ENCODE measurements around the gene HOMER2. TPM values are rescaled to one million over a fixed set of nuclear protein-coding genes. Genes with fewer than 3 reads are reported as not detected.

The HOMER2 gene
- total RNA-seq, 1 donor from 2014 or later, result 18.2 TPM

DNA sequence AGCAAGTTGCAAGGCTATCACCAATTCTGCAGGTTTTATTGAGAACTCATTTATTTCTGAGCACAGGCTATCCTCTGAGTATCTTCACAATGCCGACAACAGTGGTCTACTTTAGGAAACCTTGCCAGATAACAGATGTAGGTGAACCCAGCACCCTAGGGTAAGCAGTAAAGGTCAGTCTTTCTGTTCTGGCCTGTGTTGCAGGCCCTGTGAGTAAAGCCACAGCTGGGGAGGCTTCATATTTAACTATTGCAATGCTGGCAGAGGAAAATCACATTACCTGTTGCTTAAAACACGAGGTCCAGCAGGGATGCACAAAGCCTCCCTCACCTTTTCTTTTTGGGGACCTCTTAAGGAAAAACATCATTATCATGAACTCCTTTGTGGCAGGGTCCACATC lies 87.6 kb downstream of the HOMER2 start:
- TF ChIP-seq, protein P1, sequence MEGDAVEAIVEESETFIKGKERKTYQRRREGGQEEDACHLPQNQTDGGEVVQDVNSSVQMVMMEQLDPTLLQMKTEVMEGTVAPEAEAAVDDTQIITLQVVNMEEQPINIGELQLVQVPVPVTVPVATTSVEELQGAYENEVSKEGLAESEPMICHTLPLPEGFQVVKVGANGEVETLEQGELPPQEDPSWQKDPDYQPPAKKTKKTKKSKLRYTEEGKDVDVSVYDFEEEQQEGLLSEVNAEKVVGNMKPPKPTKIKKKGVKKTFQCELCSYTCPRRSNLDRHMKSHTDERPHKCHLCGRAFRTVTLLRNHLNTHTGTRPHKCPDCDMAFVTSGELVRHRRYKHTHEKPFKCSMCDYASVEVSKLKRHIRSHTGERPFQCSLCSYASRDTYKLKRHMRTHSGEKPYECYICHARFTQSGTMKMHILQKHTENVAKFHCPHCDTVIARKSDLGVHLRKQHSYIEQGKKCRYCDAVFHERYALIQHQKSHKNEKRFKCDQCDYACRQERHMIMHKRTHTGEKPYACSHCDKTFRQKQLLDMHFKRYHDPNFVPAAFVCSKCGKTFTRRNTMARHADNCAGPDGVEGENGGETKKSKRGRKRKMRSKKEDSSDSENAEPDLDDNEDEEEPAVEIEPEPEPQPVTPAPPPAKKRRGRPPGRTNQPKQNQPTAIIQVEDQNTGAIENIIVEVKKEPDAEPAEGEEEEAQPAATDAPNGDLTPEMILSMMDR (IDR thresholded peaks at IDR 0.05), result no peak
- TF ChIP-seq POLR2AphosphoS5 (IDR thresholded peaks at IDR 0.05; ENCODE audit: insufficient read depth in 1 of 2, low read depth in 1 of 2) (no peak), POLR2A (IDR thresholded peaks at IDR 0.05) (no peak)
- Histone ChIP-seq H3K9me3 (no peaks in the 10 kb centered on the region), H3K36me3 (no peaks in the 10 kb centered on the region), H3K27ac (no peak overlapping the region), H3K4me3 (no peak overlapping the region), H3K27me3 (no peaks in the 10 kb centered on the region), H3K4me1 (no peaks in the 10 kb centered on the region)
- no peak for DNase-seq (ENCODE audit: extremely low spot score in 2 of 2)
- intact Hi-C loops (cut with DNase I), result no loop called here

DNA sequence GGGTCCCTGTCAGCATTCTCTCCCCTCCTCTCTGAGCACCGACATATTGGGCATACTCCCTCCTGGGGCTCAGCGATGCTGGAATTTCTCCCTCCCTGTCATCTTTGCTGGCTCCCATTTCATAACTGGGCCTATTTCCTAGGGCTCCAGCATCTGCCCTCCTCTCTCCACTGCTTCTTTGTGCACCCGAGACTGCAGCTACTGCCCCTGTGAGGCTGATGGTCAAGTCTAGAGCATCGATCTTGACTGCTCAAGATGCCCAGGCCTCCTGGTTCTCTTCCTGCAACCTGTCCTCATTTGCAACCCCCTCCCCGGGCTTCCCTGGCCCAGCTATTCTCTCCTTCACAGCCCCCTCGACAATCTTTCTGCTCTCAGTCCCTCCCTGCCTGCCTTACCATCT lies 89.6 kb downstream of the HOMER2 start:
- DNase-seq (ENCODE audit: extremely low spot score in 2 of 2), result no peak
- H3K36me3 ChIP-seq, result no peaks in the 10 kb centered on the region
- H3K4me3 ChIP-seq, result no peak overlapping the region
- H3K27me3 ChIP-seq, result no peaks in the 10 kb centered on the region
- no peaks in the 10 kb centered on the region for H3K9me3 ChIP-seq
- intact Hi-C loops (cut with DNase I), result no loop called here
- H3K27ac ChIP-seq, result no peak overlapping the region
- TF ChIP-seq, protein P1 (IDR thresholded peaks at IDR 0.05), result no peak
- TF ChIP-seq POLR2AphosphoS5 (IDR thresholded peaks at IDR 0.05; ENCODE audit: insufficient read depth in 1 of 2, low read depth in 1 of 2), result no peak
- TF ChIP-seq POLR2A (IDR thresholded peaks at IDR 0.05), result no peak
- no peaks in the 10 kb centered on the region for H3K4me1 ChIP-seq

DNA sequence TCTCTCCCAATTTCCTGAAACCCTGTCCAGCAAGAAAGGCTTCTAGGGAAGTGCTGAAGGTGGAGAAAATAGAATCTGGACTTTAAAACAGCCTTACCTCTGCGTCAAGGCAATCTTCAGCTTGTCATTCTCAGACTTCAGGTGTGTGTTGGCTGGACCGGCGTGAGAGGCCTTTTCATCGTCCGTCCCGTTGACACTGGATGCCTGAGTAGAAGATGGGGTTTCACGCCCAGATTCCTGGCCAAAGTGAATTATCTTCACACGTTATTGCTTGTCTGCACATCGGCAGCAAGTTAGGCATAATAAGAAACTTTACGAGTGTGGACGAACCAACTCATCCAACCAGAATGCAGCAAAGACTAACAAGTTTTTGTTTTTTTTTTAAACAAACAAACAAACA lies 93.6 kb downstream of the HOMER2 start:
- intact Hi-C loops (cut with DNase I), result no loop called here
- no peak for DNase-seq (ENCODE audit: extremely low spot score in 2 of 2)
- TF ChIP-seq POLR2A (IDR thresholded peaks at IDR 0.05) (no peak), POLR2AphosphoS5 (IDR thresholded peaks at IDR 0.05; ENCODE audit: insufficient read depth in 1 of 2, low read depth in 1 of 2) (no peak)
- TF ChIP-seq, protein P1 (IDR thresholded peaks at IDR 0.05), result no peak

DNA sequence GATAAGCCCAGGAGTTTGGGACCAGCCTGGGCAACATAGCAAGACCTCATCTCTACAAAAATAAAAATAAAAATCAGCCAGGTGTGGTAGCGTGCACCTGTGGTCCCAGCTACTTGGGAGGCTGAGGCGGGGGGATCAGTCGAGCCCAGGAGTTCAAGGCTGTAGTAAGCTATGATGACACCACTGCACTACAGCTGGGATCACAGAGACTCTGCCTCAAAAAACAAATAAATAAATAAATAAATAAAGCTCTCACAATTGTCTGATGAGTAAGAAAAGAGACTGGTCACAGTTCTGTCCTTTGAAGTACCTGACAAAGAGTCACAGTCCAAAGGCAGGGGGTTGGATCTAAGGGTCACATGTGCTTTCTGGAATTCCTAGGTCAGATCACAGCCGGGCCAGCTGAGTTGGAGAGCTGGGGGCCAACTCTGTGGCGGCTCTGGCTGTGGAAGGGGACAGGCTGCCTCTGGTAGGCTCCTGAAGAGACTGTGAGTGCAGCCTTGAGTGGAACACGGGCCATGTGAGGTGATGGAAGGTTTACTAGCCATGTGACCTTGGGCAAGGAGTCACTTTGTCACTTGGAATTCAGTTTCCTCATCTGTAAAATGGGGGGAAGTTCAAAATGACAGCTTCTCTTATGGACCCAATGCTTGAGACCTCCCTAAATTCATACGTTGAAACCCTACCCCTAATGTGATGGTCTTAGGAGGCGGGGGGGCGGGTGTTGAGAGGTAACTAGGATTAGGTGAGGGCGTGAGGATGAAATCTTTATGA lies 95.9 kb downstream of the HOMER2 start:
- TF ChIP-seq POLR2A (IDR thresholded peaks at IDR 0.05), result no peak
- TF ChIP-seq, protein P1 (IDR thresholded peaks at IDR 0.05), result no peak
- no peak for TF ChIP-seq POLR2AphosphoS5 (IDR thresholded peaks at IDR 0.05; ENCODE audit: insufficient read depth in 1 of 2, low read depth in 1 of 2)
- no peaks in the 10 kb centered on the region for H3K27me3 ChIP-seq
- no peak for DNase-seq (ENCODE audit: extremely low spot score in 2 of 2)
- H3K27ac ChIP-seq, result no peak overlapping the region
- no peaks in the 10 kb centered on the region for H3K9me3 ChIP-seq
- H3K4me1 ChIP-seq, result no peaks in the 10 kb centered on the region
- no peaks in the 10 kb centered on the region for H3K36me3 ChIP-seq
- H3K4me3 ChIP-seq, result no peak overlapping the region
- intact Hi-C loops (cut with DNase I), result no loop called here

More for the DNA sequence above, 93.6 kb downstream of the HOMER2 start:
- Histone ChIP-seq H3K4me1 (no peaks in the 10 kb centered on the region), H3K9me3 (no peaks in the 10 kb centered on the region), H3K27me3 (no peaks in the 10 kb centered on the region), H3K4me3 (no peak overlapping the region), H3K27ac (no peak overlapping the region), H3K36me3 (no peaks in the 10 kb centered on the region)

All from vagina (tissue), 2 donors.